Esophagus squamous epithelium (tissue), 5 donors: ENCODE measurements around the gene VSX1. TPM values are rescaled to one million over a fixed set of nuclear protein-coding genes. Genes with fewer than 3 reads are reported as not detected.
A peak's percentile ranks its signal among the peaks of the same experiment; 100 is the strongest.

Experiments used
- DNase-seq: peaks from one replicate; lab custom pipeline; 2025; lab: John Stamatoyannopoulos, UW
- H3K27ac ChIP-seq, 4 donors: fragments of 200-600 bp; sonication (generic); one replicate each; pipeline ENCODE4 v1.5.1; 2016 to 2019; ENCODE audit warnings: mild to moderate bottlenecking in 1 of 4
- H3K27me3 ChIP-seq, 4 donors: fragments of 200-600 bp; sonication (generic); 1 replicate in 3 of 4; 2 replicates in 1 of 4; pipeline versions ENCODE4 v1.5.1 to v1.6.0; 2017 to 2021; ENCODE audit warnings: antibody characterized with exemption in 1 of 4
- H3K36me3 ChIP-seq, 3 donors: fragments of 200-600 bp; sonication (generic); one replicate each; pipeline ENCODE4 v1.5.1; 2016 to 2019
- H3K4me1 ChIP-seq, 3 donors: fragments of 200-600 bp; sonication (generic); one replicate each; pipeline ENCODE4 v1.5.1; 2017 to 2019
- H3K4me3 ChIP-seq, 4 donors: fragments of 200-600 bp; sonication (generic); 1 replicate in 3 of 4; 2 replicates in 1 of 4; pipeline ENCODE4 v1.5.1; 2016 to 2019; ENCODE audit warnings: mild to moderate bottlenecking in 2 of 4, moderate library complexity in 1 of 4
- H3K9me3 ChIP-seq, 3 donors: fragments of 200-600 bp; sonication (generic); one replicate each; pipeline ENCODE4 v1.5.1; 2016 to 2019
- POLR2A ChIP-seq, 4 donors: fragments of 450-650 bp; IDR thresholded peaks; one replicate each; pipeline ENCODE4 v1.6.1; 2017; ENCODE audit warnings: antibody characterized with exemption in 4 of 4, mild to moderate bottlenecking in 4 of 4, moderate library complexity in 3 of 4
- WGBS, 2 donors: methylation state at CpG; one replicate each; pipeline ENCODE4 v1.1.5; 2018; 5-methylcytosine and 5-hydroxymethylcytosine counted together
- intact Hi-C: fragments of 100-400 bp; cut with DNase I; formaldehyde crosslinking; loops from one replicate; pipeline ENCODE4 v1.15.0; 2022
- total RNA-seq, 4 donors: library from RNA; depleted of rRNA; stranded (reverse); fragments of >200 nt; gene quantifications; one replicate each; pipeline ENCODE4 v1.1.0, GENCODE V29; 2016
- TF ChIP-seq, protein P1 (sequence below), 6 experiments: fragments of 450-650 bp in 4 of 6; fragments of 200-600 bp in 2 of 6; sonication (generic) in 2 of 6; IDR thresholded peaks; one replicate each; pipeline ENCODE4 v1.5.1; 2016 to 2019; ENCODE audit warnings: antibody characterized with exemption in 6 of 6, mild to moderate bottlenecking in 4 of 6, moderate library complexity in 4 of 6
- donor health status: DM: yes; HTN: yes; CAD: no.

VSX1 gene
- total RNA-seq, 4 donors from 2014 or later: not detected

DNA sequence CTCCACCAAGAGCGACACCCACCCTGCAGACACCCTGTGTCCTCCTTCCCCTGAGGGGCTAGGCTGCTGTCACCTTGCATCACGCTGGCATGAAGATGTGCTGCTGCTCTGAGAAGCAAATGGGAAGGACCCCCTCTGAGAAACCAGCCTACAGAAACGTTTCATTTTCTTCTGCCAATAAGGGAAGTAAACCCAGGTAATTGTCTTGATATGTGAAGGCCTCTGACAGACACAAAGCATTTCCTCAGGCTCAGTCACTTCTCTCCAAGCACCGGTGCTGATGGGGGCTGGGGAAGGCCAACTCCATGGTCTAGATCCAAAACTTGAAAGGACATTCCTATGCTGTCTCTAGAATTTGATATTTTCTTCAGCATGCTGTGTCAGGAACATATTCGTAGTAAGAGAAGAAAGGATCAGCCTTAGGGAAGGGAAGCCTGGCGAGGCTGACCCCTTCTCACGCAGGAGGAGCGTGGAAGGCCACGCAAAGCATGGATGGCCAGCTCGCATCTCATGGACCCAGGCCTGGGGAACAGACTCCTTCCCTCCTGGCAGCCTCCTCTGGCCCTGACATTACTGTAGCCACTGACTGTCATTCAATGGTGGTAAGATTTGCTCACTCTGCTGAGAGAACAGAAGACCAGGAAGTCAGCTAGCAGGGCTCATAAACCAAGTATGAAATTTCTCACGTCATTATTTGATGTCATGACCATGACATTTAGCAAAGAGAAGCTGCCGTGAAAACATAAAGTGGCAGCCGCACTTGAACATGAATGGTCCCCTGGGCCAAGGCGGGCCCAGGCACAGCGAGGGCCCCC, 44.4 kb downstream of the VSX1 start:
- H3K27ac ChIP-seq: peak overlapping the region; percentile 2 to 86 (median 82)
- H3K9me3 ChIP-seq: no peaks in the 10 kb centered on the region
- H3K4me1 ChIP-seq: peaks cover 59 to 90% (median 81%) of the 10 kb centered on the region in 3 donors
- DNase-seq: no peak
- TF ChIP-seq POLR2A (IDR thresholded peaks at IDR 0.05): no peak
- TF ChIP-seq, protein P1, sequence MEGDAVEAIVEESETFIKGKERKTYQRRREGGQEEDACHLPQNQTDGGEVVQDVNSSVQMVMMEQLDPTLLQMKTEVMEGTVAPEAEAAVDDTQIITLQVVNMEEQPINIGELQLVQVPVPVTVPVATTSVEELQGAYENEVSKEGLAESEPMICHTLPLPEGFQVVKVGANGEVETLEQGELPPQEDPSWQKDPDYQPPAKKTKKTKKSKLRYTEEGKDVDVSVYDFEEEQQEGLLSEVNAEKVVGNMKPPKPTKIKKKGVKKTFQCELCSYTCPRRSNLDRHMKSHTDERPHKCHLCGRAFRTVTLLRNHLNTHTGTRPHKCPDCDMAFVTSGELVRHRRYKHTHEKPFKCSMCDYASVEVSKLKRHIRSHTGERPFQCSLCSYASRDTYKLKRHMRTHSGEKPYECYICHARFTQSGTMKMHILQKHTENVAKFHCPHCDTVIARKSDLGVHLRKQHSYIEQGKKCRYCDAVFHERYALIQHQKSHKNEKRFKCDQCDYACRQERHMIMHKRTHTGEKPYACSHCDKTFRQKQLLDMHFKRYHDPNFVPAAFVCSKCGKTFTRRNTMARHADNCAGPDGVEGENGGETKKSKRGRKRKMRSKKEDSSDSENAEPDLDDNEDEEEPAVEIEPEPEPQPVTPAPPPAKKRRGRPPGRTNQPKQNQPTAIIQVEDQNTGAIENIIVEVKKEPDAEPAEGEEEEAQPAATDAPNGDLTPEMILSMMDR (IDR thresholded peaks at IDR 0.05): no peak
- H3K36me3 ChIP-seq: no peaks in the 10 kb centered on the region
- H3K27me3 ChIP-seq: no peaks in the 10 kb centered on the region
- no peak overlapping the region for H3K4me3 ChIP-seq
- 70 to 72% methylated on average over 15 of the region's 15 CpGs for WGBS, 2 donors
- intact Hi-C loops: no loop called here

GRCh38 chr20:25036331-25036936, 45.5 kb downstream of the VSX1 start:
- no peaks in the 10 kb centered on the region for H3K9me3 ChIP-seq
- no peak for TF ChIP-seq POLR2A (IDR thresholded peaks at IDR 0.05)
- TF ChIP-seq, protein P1 (IDR thresholded peaks at IDR 0.05): no peak
- intact Hi-C loops: no loop called here
- WGBS, 2 donors: 39 to 66% methylated on average over 7 of the region's 7 CpGs
- no peaks in the 10 kb centered on the region for H3K36me3 ChIP-seq
- H3K4me3 ChIP-seq: peak overlapping the region in 1 of 4 donors; percentile 22
- H3K27me3 ChIP-seq: no peaks in the 10 kb centered on the region
- no peak for DNase-seq
- peaks cover 55 to 90% (median 78%) of the 10 kb centered on the region in 3 donors for H3K4me1 ChIP-seq
- H3K27ac ChIP-seq: peak overlapping the region in 3 of 4 donors; percentile 50 to 85 (median 71)

DNA sequence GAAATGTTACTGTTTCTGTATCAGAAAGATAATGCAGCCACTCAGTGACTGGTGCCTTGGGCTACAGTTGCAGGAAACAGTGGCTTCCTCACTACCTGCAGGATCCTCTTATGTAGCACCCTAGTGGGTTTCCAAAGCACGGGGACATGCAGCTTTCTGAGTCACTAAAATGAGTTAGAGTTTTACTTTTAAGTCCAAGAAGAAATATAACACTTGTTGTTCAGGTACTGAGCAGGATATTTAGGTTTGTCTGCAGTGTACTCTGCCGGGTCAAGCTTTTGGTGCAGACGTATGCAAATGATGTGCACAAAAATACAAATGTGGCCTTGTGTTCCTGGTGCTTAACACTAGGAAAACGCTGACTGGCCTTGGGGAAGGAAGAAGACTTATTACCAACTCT, 46.0 kb downstream of the VSX1 start:
- WGBS, 2 donors: 32 to 37% methylated on average over 4 of the region's 4 CpGs
- H3K27ac ChIP-seq: peak overlapping the region in 3 of 4 donors; percentile 50 to 85 (median 71)
- H3K27me3 ChIP-seq: no peaks in the 10 kb centered on the region
- intact Hi-C loops: no loop called here
- TF ChIP-seq, protein P1 (IDR thresholded peaks at IDR 0.05): no peak
- TF ChIP-seq POLR2A (IDR thresholded peaks at IDR 0.05): no peak
- H3K9me3 ChIP-seq: no peaks in the 10 kb centered on the region
- H3K4me3 ChIP-seq: peak overlapping the region in 1 of 4 donors; percentile 22
- no peaks in the 10 kb centered on the region for H3K36me3 ChIP-seq
- H3K4me1 ChIP-seq: peaks cover 51 to 89% (median 74%) of the 10 kb centered on the region in 3 donors
- DNase-seq: no peak

- no peak overlapping the region for H3K4me3 ChIP-seq
- H3K27me3 ChIP-seq: no peaks in the 10 kb centered on the region
- TF ChIP-seq, protein P1 (IDR thresholded peaks at IDR 0.05): no peak
- TF ChIP-seq POLR2A (IDR thresholded peaks at IDR 0.05): no peak
- H3K27ac ChIP-seq: peak overlapping the region in 3 of 4 donors; percentile 57 to 78 (median 66)
- 65 to 67% methylated on average over 3 of the region's 3 CpGs for WGBS, 2 donors
- peaks cover 31 to 69% (median 54%) of the 10 kb centered on the region in 3 donors for H3K4me1 ChIP-seq
- no peak for DNase-seq
- intact Hi-C loops: no loop called here
- no peaks in the 10 kb centered on the region for H3K9me3 ChIP-seq
- peaks cover 0 to 17% (median 0%) of the 10 kb centered on the region in 3 donors for H3K36me3 ChIP-seq
Measured at GRCh38 chr20:25033924-25034300, 48.0 kb downstream of the VSX1 start.
